Neuronal stem cell (in vitro differentiated cells): ENCODE results near the gene PCLAF.
A peak's percentile ranks its signal among the peaks of the same experiment; 100 is the strongest.

ENCODE experiments used
- DNase-seq: peaks from one replicate; pipeline ENCODE4 v3.0.0-alpha.2; 2013; ENCODE audit warnings: low spot score
- H2AFZ ChIP-seq: one replicate; pipeline ENCODE4 v1.6.1; 2013; ENCODE audit warnings: mild to moderate bottlenecking, low read length, inconsistent platforms
- H2AK5ac ChIP-seq: 2 replicates; pipeline ENCODE4 v1.6.1; 2013; ENCODE audit warnings: low read depth, mild to moderate bottlenecking, inconsistent platforms, low read length, moderate library complexity, mixed read lengths
- H2BK120ac ChIP-seq: 2 replicates; pipeline ENCODE4 v1.6.1; 2013; ENCODE audit warnings: low read depth, mild to moderate bottlenecking, inconsistent platforms, low read length, moderate library complexity, mixed read lengths
- H2BK12ac ChIP-seq: one replicate; pipeline ENCODE4 v1.6.1; 2013; ENCODE audit warnings: low read length, inconsistent platforms
- H2BK15ac ChIP-seq: 2 replicates; pipeline ENCODE4 v1.6.1; 2013; ENCODE audit warnings: mild to moderate bottlenecking, low read length, inconsistent platforms, mixed read lengths
- H2BK5ac ChIP-seq: one replicate; pipeline ENCODE4 v1.6.1; 2013; ENCODE audit warnings: inconsistent platforms, mild to moderate bottlenecking, low read length, moderate library complexity
- H3K14ac ChIP-seq: one replicate; pipeline ENCODE4 v1.6.1; 2013; ENCODE audit warnings: low read length, inconsistent platforms
- H3K18ac ChIP-seq: 2 replicates; pipeline ENCODE4 v1.6.1; 2013; ENCODE audit warnings: low read length, inconsistent platforms
- H3K23ac ChIP-seq: 2 replicates; pipeline ENCODE4 v1.6.1; 2013; ENCODE audit warnings: low read depth, mild to moderate bottlenecking, mixed read lengths, low read length, inconsistent platforms; ENCODE audit not compliant: poor library complexity
- H3K27ac ChIP-seq: replicated peaks from 3 replicates; pipeline ENCODE4 v1.5.1; 2013; ENCODE audit warnings: low read length, inconsistent platforms
- H3K27me3 ChIP-seq, 3 experiments: 2 replicates each; pipeline ENCODE4 v1.6.1; 2013; ENCODE audit warnings: low read length in 3 of 3, mild to moderate bottlenecking in 2 of 3, inconsistent platforms in 1 of 3, low read depth in 1 of 3, mixed read lengths in 1 of 3, moderate library complexity in 1 of 3; ENCODE audit not compliant: control insufficient read depth in 3 of 3, insufficient read depth in 3 of 3
- H3K36me3 ChIP-seq, 2 donors: replicated peaks in 1 of 2; 2 replicates each; pipeline ENCODE4 v1.6.1; 2013; ENCODE audit warnings: low read length in 2 of 2; ENCODE audit not compliant: control insufficient read depth in 2 of 2, insufficient read depth in 2 of 2
- H3K4ac ChIP-seq: 2 replicates; pipeline ENCODE4 v1.6.1; 2013; ENCODE audit warnings: inconsistent platforms, mild to moderate bottlenecking, low read length, moderate library complexity
- H3K4me1 ChIP-seq, 2 donors: 1 replicate in 1 of 2; 2 replicates in 1 of 2; pipeline ENCODE4 v1.6.1; 2013; ENCODE audit warnings: low read length in 2 of 2, low read depth in 1 of 2; ENCODE audit not compliant: control insufficient read depth in 2 of 2, insufficient read depth in 1 of 2
- H3K4me2 ChIP-seq: one replicate; pipeline ENCODE4 v1.6.1; 2013; ENCODE audit warnings: mild to moderate bottlenecking, low read length, inconsistent platforms; ENCODE audit not compliant: insufficient read depth, poor library complexity, severe bottlenecking
- H3K4me3 ChIP-seq, 2 donors: 2 replicates each; pipeline ENCODE4 v1.5.1; 2013; ENCODE audit warnings: low read length in 2 of 2, mild to moderate bottlenecking in 2 of 2, inconsistent platforms in 1 of 2, moderate library complexity in 1 of 2
- H3K79me1 ChIP-seq: one replicate; pipeline ENCODE4 v1.6.1; 2013; ENCODE audit warnings: low read depth, mild to moderate bottlenecking, inconsistent platforms, low read length, moderate library complexity
- H3K9ac ChIP-seq: one replicate; pipeline ENCODE4 v1.6.1; 2013; ENCODE audit warnings: mild to moderate bottlenecking, low read depth, low read length, inconsistent platforms; ENCODE audit not compliant: poor library complexity
- H3K9me3 ChIP-seq, 2 donors: replicated peaks in 1 of 2; 2 replicates each; pipeline versions ENCODE3 to v1.6.1; 2013; ENCODE audit warnings: low read length in 2 of 2, mild to moderate bottlenecking in 2 of 2, inconsistent platforms in 1 of 2, low read depth in 1 of 2, mixed read lengths in 1 of 2, moderate library complexity in 1 of 2; ENCODE audit not compliant: control insufficient read depth in 2 of 2, insufficient read depth in 1 of 2
- H4K8ac ChIP-seq: one replicate; pipeline ENCODE4 v1.6.1; 2013; ENCODE audit warnings: low read depth, mild to moderate bottlenecking, inconsistent platforms, low read length, moderate library complexity
- H4K91ac ChIP-seq: one replicate; pipeline ENCODE4 v1.6.1; 2013; ENCODE audit warnings: low read length, low read depth, mild to moderate bottlenecking, inconsistent platforms; ENCODE audit not compliant: poor library complexity
- WGBS, 2 donors: extraction: QIAGEN DNeasy Blood & Tissue Kit; methylation state at CpG; one replicate each; pipeline ENCODE4 v1.1.7; 2013; ENCODE audit warnings: missing lambda C conversion rate in 2 of 2, mixed read lengths in 1 of 2; ENCODE audit not compliant: insufficient read length in 2 of 2, insufficient replicate concordance in 1 of 2; ENCODE audit errors: extremely low coverage in 2 of 2; 5-methylcytosine and 5-hydroxymethylcytosine counted together

Gene PCLAF

DNA sequence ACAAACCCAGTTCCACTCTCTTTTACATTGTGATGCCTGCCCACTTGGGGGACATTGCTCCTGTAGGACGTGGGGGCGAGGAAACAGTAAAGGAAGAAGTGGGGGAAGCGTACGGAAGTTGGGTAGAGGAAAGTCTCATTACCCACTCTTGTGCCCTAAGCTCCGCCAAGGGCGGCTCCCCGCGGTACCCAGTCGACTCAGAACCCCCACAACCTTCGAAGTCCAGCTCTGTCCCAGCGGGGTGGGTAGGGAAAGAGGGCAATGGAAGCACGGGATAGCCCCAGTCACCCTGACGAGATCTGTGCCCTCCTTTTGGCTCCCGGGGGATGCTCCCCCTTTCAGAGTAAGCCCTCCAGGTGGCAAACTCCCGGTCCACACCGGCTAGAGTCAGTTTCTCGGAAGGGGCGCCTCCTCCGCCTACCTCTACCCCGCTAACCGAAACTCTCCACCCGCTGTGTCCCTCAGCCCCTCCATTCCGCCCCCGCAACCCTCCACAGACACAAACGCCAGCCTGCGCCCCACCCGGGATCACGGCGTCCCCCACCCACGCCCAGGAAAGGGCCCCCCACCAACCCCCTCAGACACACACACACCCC, 25.8 kb downstream of the PCLAF start:
- H2AFZ ChIP-seq, result peak overlapping the region; percentile 88
- H3K4me3 ChIP-seq, result peak overlapping the region; percentile 92 to 93
- H3K18ac ChIP-seq, result peak overlapping the region; percentile 94
- no peak overlapping the region for H4K8ac ChIP-seq
- H3K9me3 ChIP-seq, result no peaks in the 10 kb centered on the region
- peak overlapping the region; percentile 73 for H3K4me2 ChIP-seq
- H3K79me1 ChIP-seq, result no peaks in the 10 kb centered on the region
- H2BK5ac ChIP-seq, result peak overlapping the region; percentile 66
- no peak overlapping the region for H4K91ac ChIP-seq
- WGBS, 2 donors, result no CpG with 5 or more reads among the region's 30 CpGs
- H3K27ac ChIP-seq, result peak overlapping the region; percentile 90
- no peaks in the 10 kb centered on the region for H3K27me3 ChIP-seq
- peak overlapping the region; percentile 84 for H3K14ac ChIP-seq
- H2BK120ac ChIP-seq, result no peak overlapping the region
- no peak overlapping the region for H2AK5ac ChIP-seq
- peak overlapping the region; percentile 85 for H2BK15ac ChIP-seq
- H3K9ac ChIP-seq, result peak overlapping the region; percentile 90
- H3K36me3 ChIP-seq, result peaks cover 0 to 24% of the 10 kb centered on the region in 2 donors
- no peak overlapping the region for H3K4ac ChIP-seq
- no peak overlapping the region for H2BK12ac ChIP-seq
- H3K23ac ChIP-seq, result peak overlapping the region; percentile 65
- peak; percentile 8 for DNase-seq
- H3K4me1 ChIP-seq, result peaks cover 0 to 3% of the 10 kb centered on the region in 2 donors

DNA sequence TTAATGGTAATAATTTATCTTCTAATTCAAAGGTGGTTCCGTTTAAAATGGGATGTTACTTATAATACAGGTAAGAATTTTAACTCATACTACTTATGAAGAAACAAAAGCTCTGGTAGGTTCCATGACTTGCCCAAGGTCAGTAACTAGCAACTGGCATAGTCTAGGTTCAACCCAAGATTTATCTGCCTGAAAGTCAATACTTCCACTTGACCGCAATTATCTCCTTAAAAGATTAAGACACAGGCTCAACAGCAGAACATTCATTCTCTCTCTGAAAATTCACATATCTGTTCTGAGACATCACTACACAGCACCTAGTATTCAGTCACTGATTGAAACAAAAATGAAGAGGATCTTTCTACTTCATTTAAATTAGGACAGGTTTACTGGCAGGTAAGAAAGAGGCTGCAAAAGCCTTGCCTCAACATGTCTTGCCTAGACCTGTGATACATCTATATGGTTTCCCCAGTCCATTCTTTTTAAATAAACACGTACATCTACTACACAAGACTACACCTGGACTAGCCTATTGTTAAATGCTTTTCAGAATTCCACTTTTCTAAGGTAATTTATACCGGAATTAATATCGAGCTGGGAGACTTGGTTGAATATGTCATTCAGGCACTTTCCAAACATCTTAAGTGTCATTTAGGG, 26.4 kb downstream of the PCLAF start:
- peak overlapping the region; percentile 84 for H3K14ac ChIP-seq
- no peak overlapping the region for H3K18ac ChIP-seq
- no peak overlapping the region for H2BK12ac ChIP-seq
- no peak overlapping the region for H2BK15ac ChIP-seq
- no peak overlapping the region for H4K8ac ChIP-seq
- H3K9ac ChIP-seq, result no peak overlapping the region
- no peak overlapping the region for H3K4ac ChIP-seq
- no peaks in the 10 kb centered on the region for H3K9me3 ChIP-seq
- H3K27ac ChIP-seq, result no peak overlapping the region
- WGBS, 2 donors, result no CpG with 5 or more reads among the region's 5 CpGs
- no peak overlapping the region for H2BK120ac ChIP-seq
- peak overlapping the region; percentile 73 for H3K4me2 ChIP-seq
- no peaks in the 10 kb centered on the region for H3K79me1 ChIP-seq
- no peak overlapping the region for H2AK5ac ChIP-seq
- DNase-seq, result no peak
- H3K27me3 ChIP-seq, result no peaks in the 10 kb centered on the region
- H2AFZ ChIP-seq, result peak overlapping the region; percentile 88
- H3K36me3 ChIP-seq, result peaks cover 0 to 20% of the 10 kb centered on the region in 2 donors
- no peak overlapping the region for H4K91ac ChIP-seq
- H3K23ac ChIP-seq, result no peak overlapping the region
- peak overlapping the region; percentile 66 for H2BK5ac ChIP-seq
- peak overlapping the region; percentile 92 to 93 for H3K4me3 ChIP-seq
- peaks cover 0 to 3% of the 10 kb centered on the region in 2 donors for H3K4me1 ChIP-seq

- Histone ChIP-seq H2AFZ (no peak overlapping the region), H2BK15ac (no peak overlapping the region), H4K8ac (no peak overlapping the region), H2BK5ac (no peak overlapping the region), H3K4me2 (no peak overlapping the region), H3K23ac (no peak overlapping the region), H4K91ac (no peak overlapping the region), H3K27ac (no peak overlapping the region), H3K4me3 (no peak overlapping the region), H3K14ac (no peak overlapping the region), H3K4me1 (peaks cover 0 to 3% of the 10 kb centered on the region in 2 donors), H3K4ac (no peak overlapping the region), H3K79me1 (no peaks in the 10 kb centered on the region), H3K9me3 (no peaks in the 10 kb centered on the region), H2BK12ac (no peak overlapping the region), H2AK5ac (no peak overlapping the region), H3K27me3 (no peaks in the 10 kb centered on the region), H3K9ac (no peak overlapping the region), H2BK120ac (no peak overlapping the region), H3K18ac (no peak overlapping the region), H3K36me3 (peaks cover 0 to 42% of the 10 kb centered on the region in 2 donors)
- WGBS, 2 donors, result no CpG with 5 or more reads among the region's 7 CpGs
- no peak for DNase-seq
Observed at GRCh38 chr15:64351265-64351664, 30.0 kb downstream of the PCLAF start.

- H4K91ac ChIP-seq, result no peak overlapping the region
- no peak overlapping the region for H2BK12ac ChIP-seq
- H2AFZ ChIP-seq, result no peak overlapping the region
- no peak overlapping the region for H4K8ac ChIP-seq
- WGBS, 2 donors, result no CpG with 5 or more reads among the region's 2 CpGs
- peaks cover 0 to 42% of the 10 kb centered on the region in 2 donors for H3K36me3 ChIP-seq
- H3K4me1 ChIP-seq, result no peaks in the 10 kb centered on the region
- no peak overlapping the region for H2BK15ac ChIP-seq
- no peak overlapping the region for H3K4ac ChIP-seq
- H3K9me3 ChIP-seq, result no peaks in the 10 kb centered on the region
- H2BK5ac ChIP-seq, result no peak overlapping the region
- no peak overlapping the region for H3K4me3 ChIP-seq
- H3K79me1 ChIP-seq, result no peaks in the 10 kb centered on the region
- H3K14ac ChIP-seq, result no peak overlapping the region
- H3K9ac ChIP-seq, result no peak overlapping the region
- H3K23ac ChIP-seq, result no peak overlapping the region
- H3K27ac ChIP-seq, result no peak overlapping the region
- H3K27me3 ChIP-seq, result no peaks in the 10 kb centered on the region
- no peak overlapping the region for H2AK5ac ChIP-seq
- H3K4me2 ChIP-seq, result no peak overlapping the region
- DNase-seq, result no peak
- no peak overlapping the region for H3K18ac ChIP-seq
- no peak overlapping the region for H2BK120ac ChIP-seq
Observed at GRCh38 chr15:64349375-64349774, 31.9 kb downstream of the PCLAF start.
